GM19043 (cell line): Measurements from ENCODE around the gene MEGF11.

Experiments used
- ATAC-seq: cut with Tn5 transposase; IDR thresholded peaks from one replicate; pipeline ENCODE4 v1.9.1; 2021; ENCODE audit warnings: low read depth; ENCODE audit not compliant: unreplicated experiment

MEGF11 gene

DNA sequence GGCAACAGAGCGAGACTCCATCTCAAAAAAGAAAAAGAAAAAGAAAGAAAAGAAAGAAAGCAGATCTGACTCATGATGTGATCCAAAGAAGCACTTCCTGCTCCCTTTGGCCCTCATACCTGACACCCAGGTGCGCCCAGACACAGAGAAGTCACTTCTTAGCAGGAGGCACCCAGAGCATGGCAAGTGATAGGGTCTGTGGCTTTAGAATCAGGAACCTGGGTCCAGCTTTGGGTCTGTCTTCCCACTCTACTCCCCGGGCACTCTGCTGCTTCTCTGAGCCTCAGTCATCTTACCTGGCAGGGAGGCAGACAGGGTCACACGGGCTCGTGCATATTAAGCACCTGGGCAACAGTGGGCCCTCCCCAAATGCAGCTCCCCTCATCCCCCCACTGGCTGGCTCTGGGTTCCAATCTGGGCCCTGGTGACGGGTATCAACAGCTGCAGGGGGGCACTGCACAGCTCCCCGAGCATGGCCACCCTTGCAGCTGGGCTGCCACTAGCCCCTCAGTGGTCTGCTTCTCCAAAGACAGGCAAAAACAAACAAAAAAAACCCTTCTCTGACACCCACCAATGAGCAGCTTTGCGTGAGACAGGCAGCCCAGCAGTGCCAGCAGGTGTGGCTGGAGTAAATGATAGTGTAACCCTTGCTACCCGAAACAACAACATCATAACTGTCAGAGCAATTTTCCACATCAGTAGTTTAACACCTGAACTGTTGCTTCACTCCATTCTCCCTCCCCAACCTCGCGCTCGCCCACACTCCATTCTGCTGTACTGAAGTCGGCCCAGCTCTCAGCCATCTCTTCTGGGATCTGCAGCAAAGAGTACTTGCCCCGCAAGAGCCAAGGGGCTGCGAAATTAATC is 99.8 kb downstream of the MEGF11 start:
- ATAC-seq = peak; percentile 85

DNA sequence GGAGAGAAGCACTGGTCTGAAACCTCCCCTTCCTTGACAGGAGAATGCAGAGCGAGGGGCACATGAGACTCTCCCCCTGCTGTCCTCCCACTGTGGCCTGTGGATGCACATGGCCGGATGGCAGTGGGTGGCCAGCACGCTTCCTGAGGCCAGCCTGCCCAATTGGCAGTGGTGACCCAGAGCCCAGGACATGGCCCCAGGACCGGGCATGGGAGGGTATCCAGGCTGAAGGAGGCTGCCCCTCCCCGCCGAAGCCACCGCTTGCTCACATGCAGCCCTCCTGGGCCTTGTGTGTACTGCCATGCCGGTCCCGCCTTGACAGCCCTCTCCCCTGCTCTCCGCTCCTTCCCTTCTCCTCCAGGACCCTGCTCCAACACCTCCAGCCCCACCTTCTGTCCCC is 100.9 kb downstream of the MEGF11 start:
- ATAC-seq = no peak

- ATAC-seq = no peak
Observed at GRCh38 chr15:66151809-66152208, 101.7 kb downstream of the MEGF11 start.

- no peak for ATAC-seq
Observed at GRCh38 chr15:66149871-66150270, 103.7 kb downstream of the MEGF11 start.

DNA sequence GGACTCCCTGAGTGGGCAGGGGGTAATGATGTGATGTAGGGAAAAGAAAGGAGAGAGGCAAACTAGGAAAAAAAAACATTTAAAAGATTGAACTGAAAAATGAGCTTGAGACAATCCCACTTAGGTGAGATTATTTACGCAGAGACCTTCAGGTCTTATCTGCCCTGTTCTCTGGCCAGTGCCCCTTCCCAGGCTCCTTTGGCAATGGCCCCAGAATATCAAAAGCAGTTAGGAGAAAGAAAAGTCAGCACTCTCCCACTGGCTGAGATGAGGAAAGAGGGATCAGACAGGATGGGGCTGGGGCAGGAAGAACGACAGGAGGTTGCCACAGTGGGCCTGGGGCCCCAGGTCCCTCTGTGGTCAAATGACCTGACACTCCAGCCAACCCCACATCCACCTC is 105.4 kb downstream of the MEGF11 start:
- no peak for ATAC-seq

DNA sequence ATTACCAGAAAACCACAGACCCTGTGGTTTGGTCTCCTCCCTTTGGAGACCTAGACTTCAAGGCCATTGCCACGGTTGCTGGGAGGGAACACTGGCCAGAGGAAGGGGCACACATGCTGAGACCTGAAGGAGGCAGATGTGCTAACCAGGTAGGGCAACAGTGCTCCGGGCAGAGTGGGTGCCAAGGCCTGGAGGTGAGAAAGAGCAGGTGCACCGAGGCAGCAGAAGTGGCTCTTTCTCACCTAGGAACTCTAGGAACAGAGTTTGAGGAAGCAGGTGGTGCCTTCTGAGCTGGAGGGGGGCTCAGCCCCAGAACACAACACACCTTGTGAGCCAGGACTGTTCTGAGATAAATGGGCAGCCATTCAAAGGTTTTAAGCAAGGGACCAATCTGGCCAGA is 106.1 kb downstream of the MEGF11 start:
- no peak for ATAC-seq

DNA sequence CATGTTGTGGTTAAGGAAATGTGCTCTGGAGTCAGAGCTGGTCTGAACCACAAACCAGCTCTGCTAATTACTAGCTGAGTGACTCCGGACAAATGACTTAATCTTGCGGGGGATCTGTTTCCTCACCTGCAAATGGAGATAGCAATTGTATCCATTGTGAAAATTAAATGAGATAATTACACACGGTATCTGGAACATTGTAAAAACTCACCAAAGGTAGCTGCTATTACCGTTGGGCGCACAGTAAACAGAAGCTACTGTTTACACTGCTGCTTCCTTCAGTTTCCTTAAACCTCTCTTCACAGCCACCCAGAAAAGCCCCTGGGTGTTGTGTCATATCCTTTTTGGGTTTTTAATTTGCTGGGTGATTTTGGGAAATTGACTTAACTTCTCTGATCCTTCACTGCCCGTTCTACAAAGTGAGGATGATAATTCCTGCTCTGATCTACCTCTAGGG is 107.8 kb downstream of the MEGF11 start:
- no peak for ATAC-seq

- ATAC-seq = no peak
Observed at GRCh38 chr15:66144978-66145725, 108.4 kb downstream of the MEGF11 start.

DNA sequence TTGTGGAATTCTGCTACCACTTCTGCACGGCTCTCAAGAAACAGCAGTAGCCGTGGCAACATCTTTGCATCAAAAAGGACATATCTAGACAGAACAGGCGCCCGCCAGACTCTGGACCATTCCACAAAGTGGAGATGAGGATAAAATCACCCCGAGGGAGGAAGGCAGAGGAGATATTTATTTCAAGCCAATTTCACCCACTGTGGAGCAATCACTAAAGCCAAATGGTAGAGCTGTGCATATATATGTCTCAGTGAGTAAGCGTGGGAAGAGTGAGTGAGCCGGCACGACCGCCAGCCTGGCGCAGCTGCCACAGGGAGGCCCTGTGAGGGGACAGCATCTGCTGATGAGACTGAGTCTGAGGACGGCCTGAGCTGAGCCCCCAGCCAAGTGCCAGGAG is 111.3 kb downstream of the MEGF11 start:
- no peak for ATAC-seq

DNA sequence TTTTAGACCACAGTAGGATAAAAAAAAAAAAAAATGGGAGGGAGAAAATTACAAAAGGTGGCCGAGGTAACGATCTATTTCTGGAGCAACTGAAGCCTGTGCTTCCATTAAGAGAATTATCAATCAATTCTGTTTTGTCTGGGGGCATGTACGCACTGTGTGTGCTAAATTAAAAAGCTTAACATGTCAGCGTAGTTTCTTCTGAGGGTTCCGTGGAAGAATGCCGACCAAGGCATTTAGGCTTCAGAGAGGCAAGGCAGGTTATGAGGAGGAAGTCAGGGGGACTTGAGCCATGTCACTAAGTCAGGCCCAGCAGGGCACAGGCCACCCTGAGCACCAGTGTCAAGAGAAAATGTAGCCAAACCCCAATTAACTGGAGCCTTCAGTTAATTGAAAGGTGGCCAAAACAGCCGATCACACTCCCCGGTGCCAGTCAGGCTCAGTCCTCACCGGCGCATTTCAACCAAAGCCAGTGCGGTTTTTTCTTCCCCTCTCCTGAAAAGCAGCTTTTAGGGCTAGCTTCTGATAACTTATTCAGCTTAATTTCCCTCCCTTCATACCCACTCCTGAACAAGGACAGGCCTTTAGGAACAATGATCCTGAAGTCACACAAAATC is 113.9 kb downstream of the MEGF11 start:
- no peak for ATAC-seq

GRCh38 chr15:66138892-66139590 is 114.5 kb downstream of the MEGF11 start:
- ATAC-seq = no peak

- ATAC-seq = no peak
Observed at GRCh38 chr15:66138096-66138783, 115.3 kb downstream of the MEGF11 start.

DNA sequence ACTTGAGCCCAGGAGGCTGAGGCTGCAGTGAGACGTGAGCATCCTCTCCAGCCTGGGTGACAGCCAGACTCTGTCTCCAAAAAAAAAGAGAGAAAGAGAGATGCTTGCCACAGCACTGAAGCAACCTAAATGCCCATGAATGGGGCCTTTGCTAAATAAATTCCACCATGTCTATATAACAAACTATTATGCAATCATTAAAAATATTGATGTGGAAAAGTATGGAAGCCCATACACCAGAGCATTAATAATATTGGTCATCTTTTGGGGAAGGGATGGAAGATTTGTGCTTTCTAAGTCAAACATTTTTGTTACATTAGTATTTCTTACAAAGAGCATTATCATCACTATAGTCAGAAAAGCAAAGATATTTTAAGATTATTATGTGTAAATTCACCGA is 116.6 kb downstream of the MEGF11 start:
- ATAC-seq = no peak

DNA sequence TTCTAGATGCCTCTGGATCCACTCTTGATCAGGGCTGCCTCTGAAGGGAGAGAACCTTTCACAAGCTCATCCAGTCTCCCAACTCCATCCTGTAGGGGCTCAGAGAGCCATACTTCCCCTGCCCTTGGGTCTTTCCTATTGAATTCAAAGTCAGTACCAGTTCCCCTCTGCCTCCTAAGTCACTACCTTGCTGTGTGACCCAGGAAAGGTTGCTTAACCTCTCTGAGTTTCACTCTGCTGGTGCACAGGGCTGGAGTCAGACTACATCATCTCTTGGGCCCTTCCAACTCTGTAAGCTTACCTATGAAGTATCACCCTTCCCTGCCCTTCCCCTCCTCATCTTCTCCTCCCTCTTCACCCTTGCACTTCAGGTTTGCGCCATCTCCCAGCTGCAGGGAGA is 117.9 kb downstream of the MEGF11 start:
- no peak for ATAC-seq

DNA sequence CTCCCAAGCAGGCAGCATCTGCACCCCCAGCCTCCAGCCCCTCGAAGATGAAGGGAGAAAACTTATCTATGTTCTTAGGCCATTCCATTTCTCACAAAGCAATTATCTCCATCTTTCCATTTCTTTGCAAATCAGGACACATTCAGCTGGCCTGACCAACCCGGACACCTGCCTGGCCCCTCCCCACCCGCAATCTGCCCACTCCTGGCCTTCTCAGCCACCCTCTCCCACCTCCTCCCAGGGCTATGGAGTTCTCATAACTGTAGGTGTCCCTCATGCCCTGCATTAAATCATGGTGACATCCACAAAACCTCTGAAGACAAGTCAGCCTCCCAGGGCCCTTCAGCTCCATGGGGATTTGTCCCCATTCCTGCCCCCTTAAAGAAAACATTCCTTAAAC is 119.3 kb downstream of the MEGF11 start:
- ATAC-seq = no peak

DNA sequence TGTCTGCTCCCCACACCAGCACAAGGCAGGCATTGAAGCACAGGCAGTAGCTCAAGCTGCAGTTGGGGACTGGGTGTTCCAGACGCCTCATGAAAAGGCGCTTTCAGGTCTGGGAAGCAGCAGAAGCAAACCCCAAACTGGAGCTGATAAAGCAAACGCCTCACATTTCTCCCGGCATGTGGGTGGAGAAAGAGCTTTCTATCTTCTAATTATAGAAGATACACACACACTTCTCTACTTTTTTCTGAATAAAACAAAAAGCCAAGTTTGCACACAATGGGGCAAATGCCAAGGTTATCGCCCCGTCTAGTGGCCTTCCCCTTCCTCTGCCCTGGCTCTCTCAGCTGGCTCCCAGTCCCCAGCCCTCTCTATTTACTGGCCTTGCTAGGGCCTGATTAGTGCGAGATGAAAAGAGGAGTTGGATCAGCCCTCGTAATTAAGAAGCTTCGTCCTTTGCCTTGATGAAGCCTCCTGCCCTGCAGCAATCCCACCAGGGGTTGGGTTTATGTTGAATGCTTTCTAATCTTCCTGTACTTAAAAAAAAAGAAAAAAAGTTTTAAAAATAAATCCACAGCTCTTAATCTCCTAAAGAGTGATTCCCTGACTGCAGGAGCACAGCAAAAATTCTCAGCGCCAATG is 120.2 kb downstream of the MEGF11 start:
- ATAC-seq = no peak

- no peak for ATAC-seq
Observed at GRCh38 chr15:66132251-66132816, 121.2 kb downstream of the MEGF11 start.

DNA sequence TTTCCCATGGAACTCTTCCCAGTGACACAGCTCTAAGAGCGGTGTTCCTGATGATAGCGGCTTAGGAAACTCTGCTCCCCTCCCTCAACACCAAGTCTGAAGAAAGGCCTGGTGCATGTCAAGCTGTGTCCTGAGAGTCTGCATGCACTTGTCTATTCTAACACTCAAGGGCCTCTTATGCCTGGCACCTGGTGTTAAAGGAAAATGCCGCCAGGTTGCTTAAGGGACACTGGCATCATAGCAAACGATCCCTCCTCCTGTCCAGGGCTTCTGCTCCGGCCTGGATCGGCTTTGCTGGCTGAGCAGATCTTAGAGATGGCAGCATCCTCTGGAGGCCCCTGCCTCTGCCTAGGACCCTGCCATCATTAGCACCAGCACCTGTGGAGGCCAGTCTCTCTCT is 121.7 kb downstream of the MEGF11 start:
- no peak for ATAC-seq

DNA sequence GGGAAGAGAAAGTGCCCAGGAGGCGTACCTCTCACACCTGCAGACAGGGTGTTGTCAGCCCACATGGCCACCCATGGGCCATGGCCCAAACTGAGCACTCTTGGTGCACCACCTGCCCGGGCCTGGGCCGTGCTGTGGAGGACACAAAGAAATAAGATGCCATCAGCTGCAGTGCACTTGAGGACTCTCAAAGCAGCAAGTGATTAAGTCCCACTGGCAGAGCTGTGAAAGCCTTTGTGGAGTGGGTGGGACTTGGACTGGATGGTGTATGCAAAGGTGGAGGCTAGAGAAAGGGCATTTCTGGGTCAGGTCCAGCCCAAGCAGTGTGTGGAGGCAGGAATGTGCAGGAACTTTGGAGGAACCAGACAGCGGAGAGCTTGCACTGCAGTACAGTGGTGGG is 122.3 kb downstream of the MEGF11 start:
- ATAC-seq = no peak
